Stimulated activated CD4-positive, alpha-beta T cell treated with anti-CD3 and anti-CD28 coated beads, TNF-alpha, amount 100 ng/mL, for 1 hour (primary cell): ENCODE measurements around the gene PLEKHH2.

Source experiments
- DNase-seq, 3 donors: peaks; one replicate each; pipeline ENCODE4 v3.0.0-alpha.2; 2020; ENCODE audit warnings: low read depth in 3 of 3, low spot score in 1 of 3

Gene PLEKHH2

DNA sequence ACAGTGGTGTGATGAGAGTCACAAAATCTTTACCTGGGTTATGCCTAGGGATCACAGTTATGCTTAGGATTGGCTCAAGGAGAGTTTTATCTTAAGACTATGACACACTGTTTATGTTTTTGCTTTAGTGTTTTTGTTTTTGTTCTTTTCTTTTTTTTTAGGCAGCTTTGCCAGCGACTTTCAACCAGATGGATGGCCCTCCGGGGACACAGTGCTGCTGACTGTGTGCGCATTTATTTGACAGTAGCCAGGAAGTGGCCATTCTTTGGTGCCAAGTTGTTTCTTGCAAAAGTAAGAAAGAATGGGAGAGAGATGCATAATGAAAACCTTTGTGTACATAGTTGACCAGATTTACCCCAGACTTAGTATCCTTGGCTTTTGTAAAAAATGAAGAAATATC is 121.7 kb downstream of the PLEKHH2 start:
- no peak for DNase-seq

DNA sequence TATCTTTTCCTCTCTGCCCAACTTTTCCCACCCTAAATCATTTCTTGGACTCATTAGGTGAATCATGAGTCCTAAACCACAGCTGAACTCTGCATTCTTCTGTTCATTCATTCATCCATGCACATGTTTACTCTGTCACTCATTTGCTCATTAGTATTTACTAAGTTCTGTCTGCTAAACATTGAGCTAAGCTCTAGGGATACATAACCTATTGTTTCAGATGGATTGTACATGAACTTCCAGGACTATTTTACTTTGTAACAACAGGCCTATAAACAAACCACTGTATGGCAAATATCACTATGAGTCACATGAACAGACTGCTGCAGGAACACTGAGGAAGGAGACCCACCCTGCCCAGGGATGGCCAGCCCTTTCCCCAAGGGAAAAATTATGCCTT is 122.1 kb downstream of the PLEKHH2 start:
- DNase-seq: no peak

GRCh38 chr2:43762286-43762685 is 125.2 kb downstream of the PLEKHH2 start:
- no peak for DNase-seq

DNA sequence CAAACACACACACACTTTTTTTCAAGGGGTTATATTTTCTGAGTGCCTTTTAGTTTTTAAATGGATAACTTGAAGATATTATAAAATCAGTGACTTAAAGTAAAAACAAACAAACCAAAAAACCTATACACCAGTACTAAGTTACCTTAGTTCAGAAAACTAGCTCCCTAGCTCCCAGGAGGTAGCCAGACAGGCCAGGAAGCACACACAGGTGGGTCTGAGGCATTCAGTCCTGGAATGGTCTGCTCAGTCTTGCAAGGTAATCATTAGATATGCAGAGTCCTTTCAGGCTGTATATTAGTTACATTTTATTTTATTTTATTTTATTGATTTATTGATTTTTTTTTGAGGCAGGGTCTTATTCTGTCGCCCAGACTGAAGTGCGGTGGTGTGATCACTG is 126.0 kb downstream of the PLEKHH2 start:
- no peak for DNase-seq

GRCh38 chr2:43764086-43764705 is 127.1 kb downstream of the PLEKHH2 start:
- no peak for DNase-seq

- no peak for DNase-seq
These were observed 128.9 kb downstream of the PLEKHH2 start for GRCh38 chr2:43766006-43766405.

DNA sequence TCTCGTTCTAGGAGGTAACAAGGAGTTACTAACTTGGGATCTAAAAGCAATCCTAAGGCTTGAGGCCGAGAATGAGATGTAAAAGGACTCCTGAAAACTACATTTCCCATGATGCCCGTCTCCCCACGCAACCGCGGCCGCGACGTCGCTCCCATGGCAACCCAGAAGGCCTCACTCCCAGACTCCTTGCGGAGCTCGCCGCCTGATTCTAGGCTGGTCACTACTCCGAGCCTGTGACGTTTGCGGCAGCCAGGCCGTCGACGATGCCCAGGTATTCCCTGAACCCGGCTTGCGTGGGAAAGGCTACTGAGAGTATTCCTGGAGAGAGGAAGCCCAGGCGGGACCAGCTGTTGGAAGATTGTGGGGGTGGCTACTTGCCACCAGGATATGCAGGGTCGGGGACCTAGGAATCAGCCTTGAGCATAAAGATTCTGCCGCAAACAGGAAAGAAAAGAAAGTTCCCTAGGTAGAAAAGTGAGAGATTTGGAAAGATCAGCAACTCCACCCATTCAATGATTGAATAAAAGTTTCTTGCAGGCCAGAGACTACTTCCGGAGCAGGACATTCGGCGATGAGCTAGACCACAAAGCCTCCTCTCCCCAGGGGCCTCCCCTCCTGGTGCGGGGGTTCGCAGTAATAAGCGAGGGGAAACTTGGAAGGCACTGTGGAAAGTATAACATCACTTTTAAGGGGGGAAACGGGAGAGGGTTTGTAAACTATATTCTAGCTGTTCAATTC is 137.0 kb downstream of the PLEKHH2 start, which contains the start of gene DYNC2LI1:
Gene DYNC2LI1, plus strand, starts transcription at position 164 of the 738 bp plus-strand sequence. Its CDS starts 100 bp downstream, at position 264.
- DNase-seq: peak; percentile 31 to 65 (median 48)

DNA sequence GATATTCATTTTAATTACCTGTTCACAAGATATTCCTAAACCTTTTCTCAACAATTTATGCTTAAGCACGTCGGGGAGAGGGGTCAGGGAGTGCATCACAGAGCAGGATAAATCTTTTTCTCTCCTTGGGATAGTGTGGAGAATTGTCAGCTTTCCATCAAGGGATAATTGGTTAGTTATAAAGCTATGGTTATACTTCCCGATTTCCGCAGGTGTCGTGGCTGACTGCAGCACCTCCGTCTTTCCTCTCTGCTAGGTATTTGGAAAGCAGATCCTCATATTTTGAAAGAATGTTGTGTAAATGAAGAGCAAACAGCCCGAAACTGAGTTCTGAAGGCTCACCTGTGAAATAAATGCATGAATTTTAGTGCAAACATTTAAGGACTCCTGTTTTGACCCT is 137.6 kb downstream of the PLEKHH2 start:
- DNase-seq: no peak

DNA sequence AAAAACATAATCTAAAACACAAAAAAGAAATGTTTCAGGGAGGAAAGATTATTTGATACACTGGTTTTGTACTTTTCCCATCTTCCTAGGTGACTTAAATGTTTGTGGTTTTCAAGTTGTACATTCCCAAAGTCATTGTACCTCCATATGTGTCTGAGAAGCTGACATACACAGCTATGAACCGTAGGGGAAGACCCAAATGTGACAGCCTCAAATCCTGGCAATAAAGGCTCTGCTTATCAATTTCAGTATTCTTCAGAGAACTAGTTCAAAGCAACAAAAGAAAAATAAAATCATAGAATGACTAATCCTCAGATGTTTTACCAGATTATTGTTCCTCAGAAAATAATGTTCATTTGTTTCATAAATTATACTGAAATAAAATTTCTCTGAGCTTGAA is 139.3 kb downstream of the PLEKHH2 start:
- no peak for DNase-seq

GRCh38 chr2:43777306-43777926 is 140.4 kb downstream of the PLEKHH2 start:
- no peak for DNase-seq

DNA sequence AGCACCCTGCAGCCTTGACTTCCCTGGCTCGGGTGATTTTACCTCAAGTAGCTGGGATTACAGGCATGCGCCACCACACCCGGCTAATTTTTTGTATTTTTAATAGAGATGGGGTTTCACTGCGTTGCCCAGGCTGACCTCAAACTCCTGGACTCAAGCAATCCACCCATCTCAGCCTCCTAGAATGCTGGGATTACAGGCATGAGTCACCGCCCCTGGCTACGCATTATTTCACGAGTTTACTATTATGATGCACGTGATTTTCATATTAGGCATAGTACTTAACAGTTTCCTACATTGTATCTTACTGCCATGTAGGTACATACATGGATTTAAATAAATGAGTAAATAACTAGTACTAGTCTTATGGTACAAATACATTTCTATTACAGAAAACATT is 141.2 kb downstream of the PLEKHH2 start:
- no peak for DNase-seq

GRCh38 chr2:43787895-43788294 is 150.8 kb downstream of the PLEKHH2 start:
- DNase-seq: no peak

GRCh38 chr2:43788646-43789045 is 151.6 kb downstream of the PLEKHH2 start:
- no peak for DNase-seq

DNA sequence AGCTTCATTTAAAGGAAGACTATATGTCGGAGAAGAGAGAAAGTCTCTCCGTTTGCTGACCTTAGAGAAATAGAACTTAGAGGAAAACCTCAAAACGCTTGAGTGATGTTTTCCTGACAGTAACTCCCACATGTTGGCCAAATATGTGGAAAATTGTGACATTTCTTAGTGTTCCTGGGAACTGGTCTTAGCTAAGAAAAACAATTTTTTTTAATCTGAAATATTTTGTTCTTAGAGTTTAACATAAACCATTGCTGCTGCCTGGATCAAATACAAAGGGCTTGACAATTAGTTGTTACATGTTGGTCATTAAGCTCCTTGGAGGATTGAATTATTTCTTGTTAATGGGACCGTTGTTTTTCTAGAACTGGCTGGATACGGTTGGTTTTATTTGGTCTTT is 153.1 kb downstream of the PLEKHH2 start:
- DNase-seq: no peak

- DNase-seq: no peak
These were observed 154.1 kb downstream of the PLEKHH2 start for GRCh38 chr2:43791035-43791765.

GRCh38 chr2:43792653-43793052 is 155.6 kb downstream of the PLEKHH2 start:
- no peak for DNase-seq

GRCh38 chr2:43794956-43795355 is 157.9 kb downstream of the PLEKHH2 start:
- no peak for DNase-seq

DNA sequence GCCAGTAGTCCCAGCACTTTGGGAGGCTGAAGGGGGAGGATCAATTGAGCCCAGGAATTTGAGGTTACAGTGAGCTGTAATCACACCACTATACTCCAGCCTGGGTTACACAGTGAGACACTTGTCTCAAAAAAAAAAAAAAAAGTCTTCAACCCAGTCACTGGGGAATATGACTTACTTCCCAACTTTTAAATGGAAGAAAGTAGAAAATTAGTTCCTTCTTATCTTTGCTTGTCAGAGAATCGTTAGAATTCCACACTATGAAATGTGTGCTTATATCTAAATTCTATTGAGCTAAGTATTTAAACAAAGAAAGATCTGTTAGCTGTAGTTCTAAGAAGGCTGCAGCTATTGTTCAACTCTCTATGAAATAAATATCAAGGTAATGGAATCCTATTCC is 159.1 kb downstream of the PLEKHH2 start:
- DNase-seq: no peak

- DNase-seq: no peak
These were observed 161.2 kb downstream of the PLEKHH2 start for GRCh38 chr2:43798300-43798699.

DNA sequence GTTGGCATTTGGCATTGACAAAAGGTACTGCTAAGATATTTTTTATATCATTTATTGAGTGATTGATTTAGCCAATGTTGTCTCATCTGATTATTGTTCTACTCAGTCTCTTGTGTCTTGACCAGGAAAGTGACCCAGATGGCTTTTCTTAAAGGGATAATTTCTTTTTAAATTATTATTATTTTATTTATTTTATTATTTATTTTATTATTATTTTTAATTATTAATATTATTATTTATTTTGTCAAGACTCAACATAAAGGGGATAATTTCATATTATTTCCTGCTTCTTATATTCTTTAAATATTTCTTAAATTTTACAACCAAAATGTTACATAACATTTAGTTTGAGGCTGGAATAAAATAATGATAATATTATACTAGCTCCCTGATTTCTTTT is 163.8 kb downstream of the PLEKHH2 start:
- DNase-seq: no peak

- DNase-seq: no peak
These were observed 165.1 kb downstream of the PLEKHH2 start for GRCh38 chr2:43802135-43802534.

GRCh38 chr2:43803113-43803512 is 166.1 kb downstream of the PLEKHH2 start:
- no peak for DNase-seq
